Astrocyte of the spinal cord (primary cell): ENCODE measurements around the gene FAM107A.

Experiments
- DNase-seq: peaks from one replicate; pipeline ENCODE4 v3.0.0; 2011; ENCODE audit warnings: low read depth, low spot score
- H3K4me3 ChIP-seq: 2 replicates; pipeline ENCODE4 v1.5.1; 2011; ENCODE audit warnings: low read depth, mild to moderate bottlenecking, low read length, moderate library complexity
- CTCF ChIP-seq: IDR thresholded peaks from 2 replicates; pipeline ENCODE4 v1.5.1; 2012; ENCODE audit warnings: low read depth, mild to moderate bottlenecking, low read length, inconsistent platforms
- in situ Hi-C: cut with HindIII; loops from 2 replicates; pipeline ENCODE4 v1.10.0; 2017; ENCODE audit warnings: low sequenced_read_pairs

FAM107A gene

DNA sequence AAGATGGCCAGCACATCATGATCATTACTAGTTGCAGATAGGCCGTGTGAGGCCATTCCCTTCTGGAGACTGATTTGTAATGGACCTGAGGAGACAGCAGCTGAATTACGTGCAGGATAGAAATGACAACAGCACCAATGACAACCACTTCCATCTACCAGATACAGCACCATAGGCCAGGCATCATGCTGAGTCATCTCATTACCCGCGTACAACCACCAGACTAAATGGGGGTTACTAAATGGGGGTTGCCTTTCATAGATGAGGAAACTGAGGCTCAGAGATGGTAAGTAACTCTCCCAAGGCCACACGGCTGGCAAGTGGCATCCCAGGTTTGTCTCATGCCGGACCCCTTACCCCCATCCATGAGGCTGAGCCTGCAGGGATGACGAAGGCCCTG, 32.8 kb upstream of the FAM107A start:
- in situ Hi-C loops = no loop called here
- no peak overlapping the region for H3K4me3 ChIP-seq
- no peak for DNase-seq
- TF ChIP-seq CTCF = no peak

DNA sequence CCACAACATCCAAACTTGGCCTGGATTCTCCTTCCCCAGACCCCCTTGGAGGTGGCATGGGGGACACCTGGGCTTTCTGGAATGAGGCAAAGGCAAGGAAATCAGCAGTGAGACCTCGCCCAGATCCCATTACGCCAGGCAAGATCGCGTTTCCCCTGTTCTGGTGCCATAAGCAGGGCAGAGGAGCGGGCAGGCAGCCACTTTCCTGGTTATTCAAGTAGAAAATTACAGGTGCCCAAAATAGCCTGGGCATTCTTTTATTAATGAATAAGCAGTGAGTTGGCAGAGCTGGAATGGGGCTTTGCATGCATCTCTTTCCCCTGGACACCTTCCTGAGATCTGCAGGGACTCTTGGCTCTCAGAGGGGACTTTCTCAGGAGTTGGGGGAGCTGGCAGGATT, 31.5 kb upstream of the FAM107A start:
- no peak for DNase-seq
- in situ Hi-C loops = no loop called here
- no peak for TF ChIP-seq CTCF
- no peak overlapping the region for H3K4me3 ChIP-seq

GRCh38 chr3:58607816-58608215, 30.6 kb upstream of the FAM107A start:
- no peak for DNase-seq

DNA sequence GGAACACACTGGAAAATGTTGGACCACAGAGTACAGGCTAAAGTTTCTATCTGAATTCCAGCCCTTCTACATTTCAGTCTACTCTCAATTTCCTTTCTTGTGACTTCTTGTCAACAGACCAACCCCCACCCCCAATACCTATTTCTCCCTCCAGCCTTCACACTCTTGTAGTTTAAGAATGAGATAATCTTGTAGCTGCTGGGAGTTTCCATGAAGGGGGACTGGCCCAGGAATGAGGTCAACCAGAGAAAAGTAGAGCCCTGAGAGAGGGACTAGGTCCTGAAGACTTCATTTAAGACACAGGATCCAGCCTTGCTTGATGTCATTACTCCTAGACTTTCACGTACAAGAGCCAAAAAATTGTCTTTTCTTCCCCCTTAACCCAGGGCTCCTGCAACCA, 29.5 kb upstream of the FAM107A start:
- H3K4me3 ChIP-seq = no peak overlapping the region
- in situ Hi-C loops = no loop called here
- no peak for DNase-seq
- no peak for TF ChIP-seq CTCF

More at GRCh38 chr3:58607816-58608215, 30.6 kb upstream of the FAM107A start:
- no peak overlapping the region for H3K4me3 ChIP-seq
- no peak for TF ChIP-seq CTCF
- in situ Hi-C loops = no loop called here

DNA sequence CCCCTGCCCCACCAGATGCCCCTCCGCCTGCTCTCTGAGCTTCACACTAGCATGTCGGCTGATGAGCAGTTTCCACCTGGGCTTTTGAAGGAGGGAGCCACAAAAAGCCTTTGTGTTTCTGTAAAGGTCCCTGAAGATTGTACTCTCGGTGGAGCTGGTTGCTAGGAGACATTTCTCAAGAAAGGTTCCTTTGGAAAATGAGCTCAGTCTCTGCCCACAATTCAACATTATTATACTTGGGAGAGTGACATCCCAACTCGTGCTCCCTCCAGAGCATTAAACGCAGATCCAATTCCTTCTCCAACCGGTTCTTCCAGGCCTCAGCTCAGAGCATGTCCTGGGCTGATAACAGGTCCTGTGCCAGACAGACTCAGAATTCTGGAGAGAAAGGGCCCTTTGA, 26.8 kb upstream of the FAM107A start:
- TF ChIP-seq CTCF = no peak
- H3K4me3 ChIP-seq = no peak overlapping the region
- no peak for DNase-seq
- in situ Hi-C loops = no loop called here

DNA sequence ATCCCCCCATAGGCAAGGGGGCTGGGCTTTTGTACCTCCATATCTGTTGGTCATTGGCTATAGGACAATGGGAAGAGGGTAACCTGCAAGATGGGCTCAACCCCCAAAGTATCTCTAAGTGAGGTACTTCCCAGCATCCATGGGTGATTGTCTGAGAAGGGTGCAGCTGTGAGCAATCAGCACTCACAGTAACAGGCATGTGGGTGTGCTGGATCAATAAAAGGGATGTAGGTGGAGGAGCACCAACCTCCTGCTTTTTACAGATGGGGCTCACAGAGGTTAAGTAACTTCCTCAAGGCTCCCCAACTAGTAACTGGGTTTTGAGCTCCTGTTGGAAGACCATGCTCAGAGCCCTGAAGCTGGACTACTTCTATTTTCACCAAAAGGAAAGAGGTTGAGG, 26.4 kb upstream of the FAM107A start:
- TF ChIP-seq CTCF = no peak
- no peak for DNase-seq
- in situ Hi-C loops = no loop called here
- no peak overlapping the region for H3K4me3 ChIP-seq

GRCh38 chr3:58597770-58598310, 20.6 kb upstream of the FAM107A start:
- DNase-seq = no peak
- no peak for TF ChIP-seq CTCF
- in situ Hi-C loops = no loop called here
- no peak overlapping the region for H3K4me3 ChIP-seq
